GM23338 (cell line): ENCODE results near the gene SLC38A8. TPM values are rescaled to one million over a fixed set of nuclear protein-coding genes. Genes with fewer than 3 reads are reported as not detected.

ENCODE experiments used
- ATAC-seq: fragments of 200-7000 bp; cut with Tn5 transposase; 3 replicates; pipeline ENCODE4 v1.9.1; 2020
- DNase-seq: peaks from one replicate; pipeline ENCODE4 v3.0.0-alpha.2; 2015; ENCODE audit warnings: low spot score
- H2AFZ ChIP-seq: fragments of 200-600 bp; sonication (generic); 2 replicates; pipeline ENCODE4 v1.8.0; 2016; ENCODE audit warnings: antibody characterized with exemption, mild to moderate bottlenecking, moderate library complexity
- H3F3A ChIP-seq: fragments of 200-600 bp; sonication (generic); replicated peaks from 2 replicates; pipeline ENCODE4 v1.8.0; 2017; ENCODE audit warnings: antibody characterized with exemption, mixed run types, low read depth
- H3K27ac ChIP-seq: fragments of 200-600 bp; sonication (generic); 2 replicates; pipeline ENCODE4 v1.6.1; 2016; ENCODE audit warnings: low read depth
- H3K27me3 ChIP-seq: fragments of 200-600 bp; sonication (generic); 2 replicates; pipeline ENCODE4 v1.8.0; 2016; ENCODE audit warnings: mild to moderate bottlenecking, mixed run types, moderate library complexity; ENCODE audit not compliant: insufficient read depth
- H3K36me3 ChIP-seq: fragments of 200-600 bp; sonication (generic); 2 replicates; pipeline ENCODE4 v1.8.0; 2016; ENCODE audit warnings: mild to moderate bottlenecking; ENCODE audit not compliant: insufficient read depth
- H3K4me1 ChIP-seq: fragments of 200-600 bp; sonication (generic); 2 replicates; pipeline ENCODE4 v1.8.0; 2016; ENCODE audit warnings: mild to moderate bottlenecking, moderate library complexity; ENCODE audit not compliant: insufficient read depth
- H3K4me2 ChIP-seq: fragments of 200-600 bp; sonication (generic); 2 replicates; pipeline ENCODE4 v1.7.1; 2017; ENCODE audit warnings: mixed run types
- H3K4me3 ChIP-seq: fragments of 200-600 bp; sonication (generic); 2 replicates; pipeline ENCODE4 v1.6.1; 2016; ENCODE audit warnings: mixed run types
- H3K79me2 ChIP-seq: fragments of 200-600 bp; sonication (generic); replicated peaks from 2 replicates; pipeline ENCODE4 v1.8.0; 2017; ENCODE audit warnings: mild to moderate bottlenecking; ENCODE audit not compliant: insufficient read depth
- H3K9me2 ChIP-seq: fragments of 200-600 bp; sonication (generic); 2 replicates; pipeline ENCODE4 v1.8.0; 2017; ENCODE audit not compliant: insufficient read depth
- H4K20me1 ChIP-seq: fragments of 200-600 bp; sonication (generic); replicated peaks from 2 replicates; pipeline ENCODE4 v1.8.0; 2017; ENCODE audit warnings: mild to moderate bottlenecking; ENCODE audit not compliant: insufficient read depth
- H3K27ac Mint-ChIP-seq: 2 replicates; pipeline ENCODE4 v1.8.0; 2020; ENCODE audit warnings: inconsistent platforms, mild to moderate bottlenecking, moderate library complexity, mixed read lengths
- H3K27me3 Mint-ChIP-seq: 3 replicates; pipeline ENCODE4 v1.8.0; 2022; ENCODE audit warnings: low read depth, mild to moderate bottlenecking, moderate library complexity, mixed read lengths, inconsistent platforms; ENCODE audit not compliant: insufficient read depth, poor library complexity
- H3K36me3 Mint-ChIP-seq: 3 replicates; pipeline ENCODE4 v1.8.0; 2021; ENCODE audit warnings: low read depth, mild to moderate bottlenecking, inconsistent platforms, moderate library complexity, mixed read lengths
- H3K4me1 Mint-ChIP-seq: 3 replicates; pipeline ENCODE4 v1.8.0; 2020; ENCODE audit warnings: mild to moderate bottlenecking, inconsistent platforms, mixed read lengths
- H3K4me3 Mint-ChIP-seq: 3 replicates; pipeline ENCODE4 v1.8.0; 2021; ENCODE audit warnings: moderate library complexity, mild to moderate bottlenecking, inconsistent platforms, mixed read lengths
- H3K9me3 Mint-ChIP-seq: 3 replicates; pipeline ENCODE4 v1.8.0; 2020; ENCODE audit warnings: moderate library complexity, mild to moderate bottlenecking, inconsistent platforms, mixed read lengths
- CREB1 ChIP-seq: fragments of 250-450 bp; sonication (Bioruptor Pico); IDR thresholded peaks from 2 replicates; pipeline ENCODE4 v1.5.0; 2020; ENCODE audit warnings: low read depth, mild to moderate bottlenecking, moderate library complexity
- CTCF ChIP-seq, 2 experiments: fragments of 200-600 bp in 1 of 2; sonication (generic) in 1 of 2; conservative IDR thresholded peaks; 2 replicates each; pipeline versions ENCODE4 v1.5.1 to v1.6.1; 2016 to 2017; ENCODE audit warnings: antibody characterized with exemption in 2 of 2, low read depth in 2 of 2, mild to moderate bottlenecking in 2 of 2, moderate library complexity in 1 of 2
- EZH2phosphoT487 ChIP-seq: fragments of 200-600 bp; sonication (generic); IDR thresholded peaks from one replicate; pipeline ENCODE4 v1.8.1; 2018; ENCODE audit warnings: antibody characterized with exemption; ENCODE audit not compliant: unreplicated experiment
- JUNB ChIP-seq: IDR thresholded peaks from one replicate; pipeline ENCODE4 v1.6.1; 2016; ENCODE audit warnings: antibody characterized with exemption; ENCODE audit not compliant: unreplicated experiment
- NANOG ChIP-seq: IDR thresholded peaks from 2 replicates; pipeline ENCODE4 v1.6.1; 2016; ENCODE audit warnings: antibody characterized with exemption, borderline replicate concordance
- POLR2AphosphoS5 ChIP-seq: IDR thresholded peaks from 2 replicates; pipeline ENCODE4 v1.6.1; 2016; ENCODE audit warnings: antibody characterized with exemption, low read depth
- REST ChIP-seq: IDR thresholded peaks from one replicate; pipeline ENCODE4 v1.6.1; 2018; ENCODE audit warnings: antibody characterized with exemption; ENCODE audit not compliant: unreplicated experiment
- STAT1 ChIP-seq: IDR thresholded peaks from one replicate; pipeline ENCODE4 v1.6.1; 2016; ENCODE audit warnings: antibody characterized with exemption; ENCODE audit not compliant: unreplicated experiment
- ZNF114 ChIP-seq: fragments of 250-450 bp; sonication (Bioruptor Pico); IDR thresholded peaks from 2 replicates; pipeline ENCODE4 v1.5.0; 2020; ENCODE audit warnings: mild to moderate bottlenecking, moderate library complexity
- ZNF331 ChIP-seq: fragments of 250-450 bp; sonication (Bioruptor Pico); IDR thresholded peaks from 2 replicates; pipeline ENCODE4 v1.5.0; 2020; ENCODE audit warnings: low read depth, mild to moderate bottlenecking, moderate library complexity
- polyA plus RNA-seq: library from polyadenylated mRNA; unstranded; fragments of >200 nt; fragmentation: Nextera tagmentation; extraction: Ambion mirVana; gene quantifications from 2 replicates; pipeline ENCODE4 v1.2.1, GENCODE V29; 2016
- total RNA-seq: library from RNA; depleted of rRNA; stranded (reverse); fragments of >200 nt; shearing (Covaris generic); gene quantifications from 2 replicates; pipeline ENCODE4 v1.2.3, GENCODE V29; 2014
- TF ChIP-seq, protein P1 (sequence below): IDR thresholded peaks from 2 replicates; pipeline ENCODE4 v1.6.1; 2016; ENCODE audit warnings: antibody characterized with exemption

The SLC38A8 gene
- total and polyA plus RNA-seq, 2 experiments from 2014 or later = not detected

- TF ChIP-seq, protein P1, sequence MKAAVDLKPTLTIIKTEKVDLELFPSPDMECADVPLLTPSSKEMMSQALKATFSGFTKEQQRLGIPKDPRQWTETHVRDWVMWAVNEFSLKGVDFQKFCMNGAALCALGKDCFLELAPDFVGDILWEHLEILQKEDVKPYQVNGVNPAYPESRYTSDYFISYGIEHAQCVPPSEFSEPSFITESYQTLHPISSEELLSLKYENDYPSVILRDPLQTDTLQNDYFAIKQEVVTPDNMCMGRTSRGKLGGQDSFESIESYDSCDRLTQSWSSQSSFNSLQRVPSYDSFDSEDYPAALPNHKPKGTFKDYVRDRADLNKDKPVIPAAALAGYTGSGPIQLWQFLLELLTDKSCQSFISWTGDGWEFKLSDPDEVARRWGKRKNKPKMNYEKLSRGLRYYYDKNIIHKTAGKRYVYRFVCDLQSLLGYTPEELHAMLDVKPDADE = no peak
Measured at GRCh38 chr16:83980794-83981193, 61.8 kb downstream of the SLC38A8 start (continued).

- Histone ChIP-seq H3K4me2 (no peak overlapping the region), H3K4me3 (no peak overlapping the region), H2AFZ (no peak overlapping the region), H3K36me3 (no peaks in the 10 kb centered on the region), H3F3A (no peaks in the 10 kb centered on the region), H3K27me3 (no peaks in the 10 kb centered on the region), H3K9me2 (no peaks in the 10 kb centered on the region), H3K27ac (no peak overlapping the region), H4K20me1 (no peaks in the 10 kb centered on the region), H3K4me1 (no peaks in the 10 kb centered on the region), H3K79me2 (no peaks in the 10 kb centered on the region)
- H3K4me1 Mint-ChIP-seq = no peaks in the 10 kb centered on the region; the same call in 2 of the 3 replicates
- DNase-seq (no peak), ATAC-seq (peak; percentile 76)
- H3K27me3 Mint-ChIP-seq = peaks cover 5% of the 10 kb centered on the region
- peaks cover 24% of the 10 kb centered on the region for H3K9me3 Mint-ChIP-seq
- peaks cover 28% of the 10 kb centered on the region for H3K36me3 Mint-ChIP-seq
- H3K4me3 Mint-ChIP-seq = no peak overlapping the region
- TF ChIP-seq REST = no peak
- no peak for TF ChIP-seq STAT1
- no peak for TF ChIP-seq EZH2phosphoT487
- TF ChIP-seq ZNF114 (CRISPR knock-in tag) = no peak
- TF ChIP-seq, protein P1 = no peak
- TF ChIP-seq CREB1 (CRISPR knock-in tag) = no peak
- no peak for TF ChIP-seq JUNB
- TF ChIP-seq NANOG = no peak
- no peak for TF ChIP-seq POLR2AphosphoS5
- TF ChIP-seq CTCF (conservative IDR thresholded peaks at IDR 0.05; ENCODE audit: low read depth in 2 of 2) = no peak
- no peak for TF ChIP-seq ZNF331 (CRISPR knock-in tag)
- H3K27ac Mint-ChIP-seq = no peak overlapping the region
Measured at GRCh38 chr16:83979441-83979840, 63.2 kb downstream of the SLC38A8 start.
